Measurements from ENCODE around the gene TUBB1. TPM values are rescaled to one million over a fixed set of nuclear protein-coding genes. Genes with fewer than 3 reads are reported as not detected.

TUBB1 gene
- total RNA-seq, 1 experiment from 2014 or later: not detected

GRCh38 chr20:59048681-59049030 lies 29.4 kb downstream of the TUBB1 start:
- DNase-seq (ENCODE audit: low spot score): no peak
- no peaks in the 10 kb centered on the region for H3K4me1 ChIP-seq (ENCODE audit: insufficient read depth, low read length, poor library complexity, severe bottlenecking)
- TF ChIP-seq CTCF (conservative IDR thresholded peaks at IDR 0.05; ENCODE audit: low read depth, low read length) (no peak), EZH2 (IDR thresholded peaks at IDR 0.05; ENCODE audit: borderline replicate concordance, low read depth, low read length, poor library complexity, severe bottlenecking) (no peak)
- CTCF ChIA-PET: no interaction called here
- no peak overlapping the region for H3K27ac ChIP-seq (ENCODE audit: low read depth, low read length, poor library complexity, severe bottlenecking)
- intact Hi-C loops (cut with micrococcal nuclease; ENCODE audit: unreplicated experiment): no loop called here
- BruUV-seq (replicated peaks): no TSS peak
- H3K4me3 ChIP-seq (ENCODE audit: low read depth, low read length, poor library complexity, severe bottlenecking): no peak overlapping the region
- H3K27me3 ChIP-seq (replicated peaks; ENCODE audit: insufficient read depth, low read depth, low read length, poor library complexity): peaks cover 29% of the 10 kb centered on the region
- H3K9me3 ChIP-seq (ENCODE audit: low read depth, low read length, poor library complexity, severe bottlenecking): no peaks in the 10 kb centered on the region
- no peaks in the 10 kb centered on the region for H3K36me3 ChIP-seq (ENCODE audit: insufficient read depth, low read length, poor library complexity, severe bottlenecking)
- POLR2A ChIA-PET (ENCODE audit: low non-redundant PET): no interaction called here

GRCh38 chr20:59050437-59050836 lies 31.2 kb downstream of the TUBB1 start:
- H3K9me3 ChIP-seq (ENCODE audit: low read depth, low read length, poor library complexity, severe bottlenecking): no peaks in the 10 kb centered on the region
- H3K4me3 ChIP-seq (ENCODE audit: low read depth, low read length, poor library complexity, severe bottlenecking): no peak overlapping the region
- CTCF ChIA-PET: no interaction called here
- TF ChIP-seq EZH2 (IDR thresholded peaks at IDR 0.05; ENCODE audit: borderline replicate concordance, low read depth, low read length, poor library complexity, severe bottlenecking): no peak
- no peak for TF ChIP-seq CTCF (conservative IDR thresholded peaks at IDR 0.05; ENCODE audit: low read depth, low read length)
- POLR2A ChIA-PET (ENCODE audit: low non-redundant PET): no interaction called here
- no peak for DNase-seq (ENCODE audit: low spot score)
- intact Hi-C loops (cut with micrococcal nuclease; ENCODE audit: unreplicated experiment): no loop called here
- H3K4me1 ChIP-seq (ENCODE audit: insufficient read depth, low read length, poor library complexity, severe bottlenecking): no peaks in the 10 kb centered on the region
- H3K27ac ChIP-seq (ENCODE audit: low read depth, low read length, poor library complexity, severe bottlenecking): no peak overlapping the region
- no TSS peak for BruUV-seq (replicated peaks)
- peaks cover 42% of the 10 kb centered on the region for H3K27me3 ChIP-seq (replicated peaks; ENCODE audit: insufficient read depth, low read depth, low read length, poor library complexity)
- H3K36me3 ChIP-seq (ENCODE audit: insufficient read depth, low read length, poor library complexity, severe bottlenecking): no peaks in the 10 kb centered on the region

- BruUV-seq (replicated peaks): no TSS peak
- no peaks in the 10 kb centered on the region for H3K9me3 ChIP-seq (ENCODE audit: low read depth, low read length, poor library complexity, severe bottlenecking)
- TF ChIP-seq EZH2 (IDR thresholded peaks at IDR 0.05; ENCODE audit: borderline replicate concordance, low read depth, low read length, poor library complexity, severe bottlenecking) (no peak), CTCF (conservative IDR thresholded peaks at IDR 0.05; ENCODE audit: low read depth, low read length) (no peak)
- H3K27ac ChIP-seq (ENCODE audit: low read depth, low read length, poor library complexity, severe bottlenecking): no peak overlapping the region
- ChIA-PET POLR2A (ENCODE audit: low non-redundant PET) (no interaction called here), CTCF (no interaction called here)
- no peak for DNase-seq (ENCODE audit: low spot score)
- intact Hi-C loops (cut with micrococcal nuclease; ENCODE audit: unreplicated experiment): no loop called here
- no peak overlapping the region for H3K4me3 ChIP-seq (ENCODE audit: low read depth, low read length, poor library complexity, severe bottlenecking)
- no peaks in the 10 kb centered on the region for H3K36me3 ChIP-seq (ENCODE audit: insufficient read depth, low read length, poor library complexity, severe bottlenecking)
- H3K27me3 ChIP-seq (replicated peaks; ENCODE audit: insufficient read depth, low read depth, low read length, poor library complexity): peaks cover 54% of the 10 kb centered on the region
- H3K4me1 ChIP-seq (ENCODE audit: insufficient read depth, low read length, poor library complexity, severe bottlenecking): no peaks in the 10 kb centered on the region
Observed at GRCh38 chr20:59051666-59052185, 32.5 kb downstream of the TUBB1 start.

All from A673 (cell line).